H7 (cell line): ENCODE measurements around the gene DMC1. TPM values are rescaled to one million over a fixed set of nuclear protein-coding genes. Genes with fewer than 3 reads are reported as not detected.
"Not testable (repeated sequence)": the region's sequence is repeated elsewhere in the genome, so short reads cannot be mapped to it uniquely, and the experiment has no call there.

Source experiments
- DNase-seq: peaks from one replicate; pipeline ENCODE4 v3.0.0; 2012
- H3K27me3 ChIP-seq: 2 replicates; pipeline ENCODE4 v1.6.0; 2011; ENCODE audit warnings: mild to moderate bottlenecking, low read length; ENCODE audit not compliant: control insufficient read depth, insufficient read depth
- H3K36me3 ChIP-seq: replicated peaks from 2 replicates; pipeline ENCODE4 v1.5.1; 2011; ENCODE audit warnings: low read length; ENCODE audit not compliant: control insufficient read depth, insufficient read depth
- H3K4me3 ChIP-seq: 2 replicates; pipeline ENCODE4 v1.5.1; 2011; ENCODE audit warnings: low read depth, mild to moderate bottlenecking, control low read depth, low read length, moderate library complexity; ENCODE audit not compliant: insufficient read depth
- total RNA-seq: library from RNA; depleted of rRNA; stranded (reverse); fragments of >200 nt; shearing (Covaris generic); gene quantifications from 2 replicates; pipeline ENCODE4 v1.2.3, GENCODE V29; 2014; rRNA removed

Gene DMC1
- total RNA-seq, 1 experiment from 2014 or later, result 9.8 TPM

DNA sequence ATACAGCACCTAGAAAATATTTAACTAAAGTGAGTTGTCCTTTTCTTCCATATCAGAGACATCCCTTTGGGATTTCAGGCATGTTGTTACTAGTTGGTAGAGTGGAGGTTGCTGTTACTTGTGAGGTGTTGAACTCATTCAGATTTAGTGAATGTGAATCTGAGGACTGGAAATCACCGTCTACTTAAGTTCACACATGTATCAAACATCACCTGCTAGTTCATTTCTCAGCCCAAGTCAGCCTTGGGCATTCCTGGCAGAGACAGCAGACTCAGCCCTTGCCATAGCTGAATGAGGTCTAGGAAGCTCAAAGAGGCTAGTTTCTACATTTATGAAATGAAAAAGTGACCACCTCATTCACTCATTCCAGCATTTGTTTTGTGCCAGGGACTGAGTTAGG, 92.4 kb downstream of the DMC1 start:
- Histone ChIP-seq H3K27me3 (no peaks in the 10 kb centered on the region), H3K36me3 (peaks cover 7% of the 10 kb centered on the region), H3K4me3 (no peak overlapping the region)
- no peak for DNase-seq

DNA sequence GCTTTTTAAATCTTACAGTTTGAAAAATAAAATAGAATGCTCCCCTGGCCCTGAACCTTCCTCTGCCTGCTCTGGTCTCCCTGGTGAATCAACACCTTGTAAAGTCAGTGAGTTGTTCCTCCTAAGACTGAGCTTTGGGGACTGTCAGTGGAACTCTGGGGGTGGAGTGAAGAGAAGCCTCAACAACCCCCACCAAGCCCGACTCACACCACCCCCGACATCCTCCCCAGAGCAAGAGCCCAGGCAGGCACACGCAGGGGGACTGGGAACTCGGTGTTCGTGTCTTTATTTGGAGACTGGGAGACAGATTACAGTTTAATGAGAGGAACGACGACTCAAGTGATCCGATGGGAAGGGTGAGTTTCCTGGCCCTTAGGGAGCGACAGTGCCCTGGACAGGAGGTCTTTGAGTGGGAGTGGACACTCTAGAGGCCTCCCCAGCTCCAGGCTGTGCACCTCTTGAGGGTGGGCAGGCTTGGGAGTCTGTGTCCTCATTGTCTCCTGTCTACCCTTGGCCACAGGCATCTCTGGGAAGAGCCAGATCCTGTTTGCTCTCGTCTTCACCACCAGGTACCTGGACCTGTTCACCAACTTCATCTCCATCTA, 95.9 kb downstream of the DMC1 start:
- peak; percentile 49 for DNase-seq
- no peak overlapping the region for H3K4me3 ChIP-seq
- no peaks in the 10 kb centered on the region for H3K27me3 ChIP-seq
- H3K36me3 ChIP-seq, result no peaks in the 10 kb centered on the region

GRCh38 chr22:38471237-38471636, 98.7 kb downstream of the DMC1 start:
- no peaks in the 10 kb centered on the region for H3K36me3 ChIP-seq
- peak; percentile 44 for DNase-seq
- peaks cover 19% of the 10 kb centered on the region for H3K27me3 ChIP-seq
- no peak overlapping the region for H3K4me3 ChIP-seq

DNA sequence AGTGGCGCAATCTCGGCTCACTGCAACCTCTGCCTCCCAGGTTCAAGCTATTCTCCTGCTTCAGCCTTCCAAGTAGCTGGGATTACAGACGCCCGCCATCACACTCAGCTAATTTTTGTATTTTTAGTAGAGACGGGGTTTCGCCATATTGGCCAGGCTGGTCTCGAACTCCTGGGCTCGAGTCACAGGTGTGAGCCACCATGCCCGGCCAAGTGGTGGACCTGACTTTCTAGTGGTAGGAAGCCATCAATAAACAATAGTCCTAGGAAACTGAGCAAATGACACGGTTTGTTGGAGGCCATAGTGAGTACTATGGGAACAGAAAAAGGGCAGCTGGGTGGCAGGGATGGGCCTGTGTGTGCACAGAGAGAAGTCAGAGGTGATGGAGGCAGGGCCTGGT, 99.8 kb downstream of the DMC1 start:
- H3K4me3 ChIP-seq, H3K36me3 ChIP-seq, DNase-seq: not testable (repeated sequence)
- peaks cover 20% of the 10 kb centered on the region for H3K27me3 ChIP-seq

- Histone ChIP-seq H3K4me3 (no peak overlapping the region), H3K27me3 (peaks cover 20% of the 10 kb centered on the region), H3K36me3 (no peaks in the 10 kb centered on the region)
- no peak for DNase-seq
Observed at GRCh38 chr22:38469306-38469781, 100.6 kb downstream of the DMC1 start.

Other genes with a start within 250 kb of the DMC1 start
- 3.4 and 5.9 TPM in 2 replicates for gene KCNJ4, start 115.0 kb downstream of the DMC1 start, total RNA-seq
- 4.5 and 8.2 TPM in 2 replicates for gene KDELR3, start 102.1 kb downstream of the DMC1 start, total RNA-seq
- gene DDX17, start 63.9 kb downstream of the DMC1 start, total RNA-seq, result 257 and 288 TPM in 2 replicates
- gene FAM227A, start 86.2 kb upstream of the DMC1 start, total RNA-seq, result 1.2 and 3.8 TPM in 2 replicates
- 13.3 and 21.1 TPM in 2 replicates for gene CBY1, start 86.5 kb upstream of the DMC1 start, total RNA-seq
- gene TOMM22, start 111.8 kb upstream of the DMC1 start, total RNA-seq, result 70.8 and 79.3 TPM in 2 replicates
- 33.8 and 34.2 TPM in 2 replicates for gene JOSD1, start 130.8 kb upstream of the DMC1 start, total RNA-seq
- 71.4 and 92.1 TPM in 2 replicates for gene GTPBP1, start 135.8 kb upstream of the DMC1 start, total RNA-seq
- gene SUN2, start 185.8 kb upstream of the DMC1 start, total RNA-seq, result 31.8 and 33.4 TPM in 2 replicates
- 19.0 and 26.8 TPM in 2 replicates for gene DNAL4, start 224.0 kb upstream of the DMC1 start, total RNA-seq